GM19043 (cell line): Measurements from ENCODE around the gene HIC2.
"Not testable (repeated sequence)": the region's sequence is repeated elsewhere in the genome, so short reads cannot be mapped to it uniquely, and the experiment has no call there.

Experiments used
- ATAC-seq: cut with Tn5 transposase; IDR thresholded peaks from one replicate; pipeline ENCODE4 v1.9.1; 2021; ENCODE audit warnings: low read depth; ENCODE audit not compliant: unreplicated experiment

The HIC2 gene

DNA sequence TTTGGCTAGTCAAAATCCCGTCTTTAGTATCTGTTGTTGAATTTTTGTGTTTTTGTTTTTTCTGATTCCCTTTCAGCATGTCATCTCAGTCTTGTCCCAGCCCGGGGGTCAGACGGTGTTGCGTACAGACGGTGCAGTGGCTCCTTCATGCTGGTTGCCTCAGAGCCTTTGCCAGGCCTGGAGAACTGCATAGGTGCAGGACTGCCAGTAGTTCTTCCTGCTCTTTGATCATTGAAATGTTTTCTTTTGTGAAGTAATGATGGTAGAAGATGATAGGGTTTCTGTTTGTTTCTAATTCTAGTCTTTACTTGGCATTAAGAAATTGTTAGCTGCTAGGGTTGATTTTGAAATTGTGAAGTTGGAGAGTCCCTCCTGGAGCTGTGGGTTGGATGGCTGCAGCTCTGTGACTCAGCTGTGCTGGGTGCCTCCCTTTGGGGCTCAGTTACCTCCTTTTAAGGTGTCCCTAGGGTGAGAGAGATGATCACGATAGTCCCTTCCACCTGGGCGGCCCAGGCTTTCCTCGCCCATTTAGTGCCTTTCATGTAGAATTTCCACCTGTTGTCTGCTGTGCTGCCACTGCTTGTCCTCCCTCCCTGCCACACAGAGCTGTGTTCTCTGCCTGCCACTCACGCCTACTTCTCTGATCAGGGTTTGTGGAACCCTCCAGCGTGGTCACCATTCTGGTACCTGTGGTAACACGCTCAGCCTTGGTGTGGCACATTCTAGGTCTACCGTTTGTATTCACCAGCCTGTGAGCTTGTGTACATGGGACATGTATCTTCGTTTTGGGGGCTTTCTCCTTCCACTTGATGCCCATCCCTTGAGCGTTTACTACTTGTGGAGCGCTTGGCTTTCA is 17.4 kb downstream of the HIC2 start:
- not testable (repeated sequence) for ATAC-seq

DNA sequence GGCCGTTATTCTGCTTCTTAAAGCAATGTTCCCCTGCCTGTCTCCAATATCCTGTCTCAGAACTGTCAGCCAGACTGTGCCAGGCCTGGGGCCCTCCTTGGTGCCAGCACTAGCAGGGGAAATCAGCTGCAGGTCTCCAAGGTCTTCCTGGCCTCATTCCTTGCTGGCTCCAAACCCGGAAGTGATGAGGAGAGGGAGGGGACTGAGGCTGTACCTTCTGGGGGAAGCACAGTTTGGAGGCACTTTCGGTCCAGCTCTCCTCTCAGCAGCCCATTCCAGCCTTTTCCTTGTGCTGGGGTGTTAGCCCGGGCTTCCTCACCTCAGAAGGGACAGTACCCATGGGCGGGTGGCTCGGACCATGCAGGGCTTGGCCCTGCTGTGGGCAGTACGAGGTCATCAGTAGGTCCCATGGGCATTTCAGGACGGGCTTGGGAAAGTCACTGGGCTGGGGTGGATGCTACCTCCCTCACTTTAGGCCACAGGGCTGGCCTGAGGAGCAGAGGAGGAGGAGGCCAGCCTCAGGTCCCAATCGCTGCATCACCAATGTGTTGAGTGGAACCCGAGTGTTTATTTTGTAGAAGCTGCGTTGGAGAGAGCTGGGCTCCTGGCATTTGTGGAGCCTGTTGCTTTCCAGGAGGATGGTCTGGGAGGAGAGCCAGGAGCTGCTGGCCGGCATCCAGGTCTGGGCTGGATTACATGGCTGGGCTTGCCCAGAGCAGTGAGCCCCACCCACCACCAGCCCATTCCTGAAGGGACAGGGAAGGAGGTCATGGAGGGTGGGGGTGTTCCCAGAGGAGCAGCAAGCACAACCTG is 19.0 kb downstream of the HIC2 start:
- ATAC-seq, result not testable (repeated sequence)

DNA sequence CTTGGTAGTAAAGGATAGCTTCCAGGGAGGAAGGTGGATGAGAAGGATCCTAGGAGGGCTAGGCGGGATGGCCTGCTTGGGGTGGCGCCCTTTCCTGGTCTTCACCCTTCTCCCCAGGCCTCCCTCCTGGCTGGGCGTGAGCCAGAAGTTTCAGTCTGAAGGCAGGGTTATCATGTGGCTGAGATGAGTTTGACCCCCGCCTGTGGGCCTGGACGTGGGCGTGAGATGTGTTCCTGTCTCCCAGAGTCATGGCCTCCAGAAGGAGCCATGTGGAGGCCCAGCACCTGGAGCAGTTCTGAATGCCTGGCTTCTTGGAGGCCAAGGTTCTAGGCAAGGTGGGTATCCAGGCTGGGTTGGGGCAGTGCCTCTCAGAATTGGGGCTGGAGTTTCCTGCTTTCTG is 20.8 kb downstream of the HIC2 start:
- not testable (repeated sequence) for ATAC-seq

DNA sequence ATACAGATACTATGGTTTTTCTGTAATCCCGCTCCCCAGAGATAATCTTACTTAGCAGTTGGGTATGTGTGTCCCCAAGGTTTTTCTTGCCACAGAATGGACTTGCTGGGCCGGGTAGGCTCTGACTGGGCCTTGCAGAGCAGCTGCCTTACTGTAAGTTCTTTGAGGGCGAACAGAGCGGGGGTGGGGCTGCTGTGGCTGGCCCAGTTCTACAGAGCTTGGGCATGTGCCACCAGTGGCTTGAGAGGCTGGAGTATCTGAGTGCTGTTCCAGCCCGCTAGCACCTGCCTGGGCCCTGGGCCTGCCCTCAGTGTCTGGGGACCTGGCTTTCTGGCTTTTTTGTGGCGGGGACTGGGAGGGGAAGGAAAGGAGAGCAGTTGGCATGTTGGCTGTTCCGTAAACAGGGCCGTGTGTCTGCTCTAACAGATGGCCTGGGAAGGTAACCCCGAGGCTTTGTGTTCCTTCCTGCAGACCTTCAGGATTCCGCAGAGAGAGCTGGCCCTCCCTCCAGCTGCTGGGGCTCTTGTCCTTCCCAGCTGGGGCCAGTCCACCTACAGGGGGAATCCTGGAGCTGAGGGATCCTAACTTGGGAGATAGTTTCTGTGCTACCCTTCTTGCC is 23.0 kb downstream of the HIC2 start:
- not testable (repeated sequence) for ATAC-seq

DNA sequence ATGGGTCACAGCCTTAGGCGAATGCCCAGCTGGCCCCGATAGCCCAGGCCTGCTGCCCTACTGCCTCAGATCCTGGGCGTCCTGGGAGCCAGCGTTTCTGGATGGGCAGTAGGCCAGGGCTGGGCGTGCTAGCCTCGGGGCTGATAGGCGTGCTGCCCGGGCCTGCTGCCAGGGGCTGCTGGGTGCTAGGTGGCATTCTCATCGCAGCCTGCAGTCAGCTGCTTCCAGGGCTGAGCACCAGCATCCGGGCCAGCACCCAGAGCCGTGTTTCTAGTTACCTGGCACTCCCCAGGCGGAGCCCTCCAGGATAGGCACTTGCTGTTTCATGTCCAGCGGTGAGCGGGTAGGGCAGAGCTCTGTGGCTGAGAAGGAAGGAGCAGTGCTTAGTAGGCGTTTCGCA is 23.5 kb downstream of the HIC2 start:
- not testable (repeated sequence) for ATAC-seq

DNA sequence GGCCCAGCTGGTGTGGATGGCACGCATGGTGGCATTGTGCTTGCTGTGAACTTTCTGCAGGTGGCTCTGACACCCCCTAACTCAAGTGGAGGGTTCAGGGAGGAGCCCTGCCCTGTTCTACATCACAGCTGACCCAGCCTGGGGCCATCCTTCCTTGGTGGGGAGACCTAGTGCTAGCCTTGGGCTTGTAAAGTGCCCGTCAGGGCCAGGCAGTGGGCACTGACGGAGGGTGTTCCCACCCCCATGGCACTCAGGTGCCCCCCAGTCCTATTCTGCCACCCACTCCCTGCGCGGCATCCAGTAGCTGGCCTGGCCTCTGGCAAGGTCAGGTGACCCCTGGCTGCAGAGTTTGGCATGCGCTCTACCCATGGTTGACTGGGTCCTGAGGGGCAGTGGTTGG is 24.0 kb downstream of the HIC2 start:
- ATAC-seq, result not testable (repeated sequence)

DNA sequence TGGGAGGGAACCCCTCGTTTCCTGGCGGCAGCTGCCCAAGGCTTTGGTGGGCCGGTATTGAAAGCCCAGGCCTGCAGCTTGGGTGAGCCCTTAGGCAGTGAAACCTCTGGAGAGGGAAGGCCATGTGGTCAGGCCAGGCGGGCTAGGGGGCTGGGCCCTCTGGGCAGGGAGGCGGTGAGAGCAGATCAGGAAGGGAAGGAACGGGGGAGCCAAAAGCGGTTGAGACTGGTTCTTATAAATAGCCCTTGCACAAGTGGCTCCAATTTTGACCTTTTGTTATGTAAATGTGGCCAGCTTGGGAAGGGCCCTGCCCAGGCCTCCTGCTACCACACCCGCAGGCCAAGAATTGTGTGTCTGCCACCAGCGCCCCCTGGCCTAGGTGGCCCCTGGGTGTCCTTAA is 25.0 kb downstream of the HIC2 start:
- not testable (repeated sequence) for ATAC-seq

DNA sequence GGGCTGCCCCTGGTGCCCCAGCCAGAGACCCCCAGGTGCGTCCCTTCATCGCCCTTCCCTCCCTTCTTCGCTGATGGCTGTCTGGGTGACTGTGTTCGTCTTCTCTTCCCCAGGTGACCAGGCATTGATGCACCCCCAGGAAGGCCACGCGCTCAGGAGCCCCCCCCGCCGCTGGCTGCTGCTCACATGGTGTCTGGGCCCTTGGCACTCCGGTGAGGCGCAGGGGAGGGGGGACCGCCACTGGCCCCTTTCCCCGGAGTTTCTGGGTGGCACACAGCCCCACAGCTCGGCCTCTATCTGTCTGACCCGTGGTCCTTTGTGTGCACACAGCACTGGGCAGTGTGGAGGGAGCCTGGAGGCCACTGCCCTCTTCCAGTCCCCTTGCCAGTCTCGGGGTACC is 25.5 kb downstream of the HIC2 start:
- not testable (repeated sequence) for ATAC-seq

DNA sequence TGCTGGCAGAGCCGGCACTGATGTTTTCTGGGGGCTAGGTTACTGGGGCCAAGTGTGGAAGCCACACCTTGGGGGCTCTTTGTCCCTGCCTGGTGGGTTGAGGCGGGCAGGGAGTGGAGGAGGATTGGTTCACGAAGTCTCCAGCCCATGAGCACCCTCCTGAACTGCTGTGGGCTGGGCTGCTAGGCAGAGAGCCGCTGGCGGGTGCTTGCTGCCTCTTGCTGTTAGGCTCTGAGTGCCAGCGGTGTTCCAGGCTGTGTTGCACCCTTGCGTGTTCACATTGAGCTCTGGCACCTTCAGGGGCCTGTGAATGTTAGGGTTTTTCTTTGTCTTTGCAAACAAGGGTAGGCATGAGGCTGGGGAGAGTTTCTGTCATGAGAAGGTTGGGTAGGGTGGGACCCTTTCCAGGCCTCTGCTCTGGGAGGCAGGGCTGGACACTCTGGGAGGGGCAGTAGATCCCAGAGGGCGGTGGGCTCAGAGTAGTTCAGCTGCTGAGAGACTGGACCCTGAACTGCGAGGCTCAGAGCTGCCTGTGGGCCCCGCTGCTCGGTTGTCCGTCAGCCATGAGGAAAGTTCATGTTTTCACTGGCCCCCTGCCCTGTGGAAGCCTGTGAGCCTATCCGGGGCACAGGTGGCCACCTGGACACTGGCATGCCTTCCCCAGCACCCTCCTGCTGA is 26.0 kb downstream of the HIC2 start:
- no peak for ATAC-seq

DNA sequence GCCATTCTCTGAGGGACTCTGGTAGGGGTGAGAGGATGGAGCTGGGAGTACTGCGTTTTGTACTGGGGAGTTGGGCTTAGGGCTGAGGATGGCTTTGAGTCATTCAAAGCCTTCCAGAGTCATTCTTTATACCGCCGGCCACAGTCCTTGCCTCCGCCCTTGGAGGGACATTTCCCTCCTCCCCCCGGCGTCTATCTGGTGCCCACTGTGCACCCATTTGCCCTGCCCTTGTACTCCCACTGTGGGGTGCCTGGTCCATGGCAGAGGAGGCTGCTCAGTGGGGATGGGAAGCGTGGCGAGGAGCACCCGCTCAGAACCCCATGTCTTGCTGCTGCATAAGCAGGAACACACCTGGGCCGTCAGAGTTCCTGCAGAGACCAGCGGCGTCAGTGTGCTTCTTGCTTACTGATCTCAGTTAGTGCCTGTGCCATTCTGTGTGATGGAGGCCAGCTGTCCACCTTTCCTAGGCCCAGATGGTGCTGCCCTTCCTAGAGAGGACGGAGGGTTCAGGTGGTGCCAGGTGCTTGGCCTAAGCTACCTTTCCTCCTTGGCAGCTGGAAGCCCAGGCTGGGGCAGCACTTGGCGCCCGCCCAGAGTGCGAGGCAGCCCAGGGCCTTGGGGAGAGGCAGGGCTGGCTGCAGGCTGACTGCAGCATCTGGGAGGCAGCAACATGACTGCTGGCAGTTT is 26.7 kb downstream of the HIC2 start:
- ATAC-seq, result no peak

DNA sequence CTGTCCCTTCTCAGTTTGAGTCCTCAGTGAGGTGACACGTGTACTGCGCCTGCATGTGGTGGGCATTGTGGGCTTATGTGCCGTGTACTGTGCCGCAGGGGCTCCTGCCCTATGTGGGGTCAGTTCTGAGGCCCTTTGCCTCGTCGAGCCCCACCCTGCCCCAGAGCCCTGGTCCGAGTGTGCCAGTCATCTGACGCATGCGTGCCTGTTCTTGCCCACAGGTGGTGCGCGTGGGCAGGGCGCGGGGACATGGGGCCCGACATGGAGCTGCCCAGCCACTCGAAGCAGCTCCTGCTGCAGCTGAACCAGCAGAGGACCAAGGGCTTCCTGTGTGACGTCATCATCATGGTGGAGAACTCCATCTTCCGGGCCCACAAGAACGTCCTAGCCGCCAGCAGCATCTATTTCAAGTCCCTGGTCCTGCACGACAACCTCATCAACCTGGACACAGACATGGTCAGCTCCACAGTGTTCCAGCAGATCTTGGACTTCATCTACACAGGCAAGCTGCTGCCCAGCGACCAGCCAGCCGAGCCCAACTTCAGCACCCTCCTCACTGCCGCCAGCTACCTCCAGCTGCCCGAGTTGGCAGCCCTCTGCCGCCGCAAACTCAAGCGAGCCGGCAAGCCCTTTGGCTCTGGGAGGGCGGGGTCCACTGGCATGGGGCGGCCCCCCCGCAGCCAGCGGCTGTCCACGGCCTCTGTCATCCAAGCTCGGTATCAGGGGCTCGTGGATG is 27.7 kb downstream of the HIC2 start:
- ATAC-seq, result no peak

DNA sequence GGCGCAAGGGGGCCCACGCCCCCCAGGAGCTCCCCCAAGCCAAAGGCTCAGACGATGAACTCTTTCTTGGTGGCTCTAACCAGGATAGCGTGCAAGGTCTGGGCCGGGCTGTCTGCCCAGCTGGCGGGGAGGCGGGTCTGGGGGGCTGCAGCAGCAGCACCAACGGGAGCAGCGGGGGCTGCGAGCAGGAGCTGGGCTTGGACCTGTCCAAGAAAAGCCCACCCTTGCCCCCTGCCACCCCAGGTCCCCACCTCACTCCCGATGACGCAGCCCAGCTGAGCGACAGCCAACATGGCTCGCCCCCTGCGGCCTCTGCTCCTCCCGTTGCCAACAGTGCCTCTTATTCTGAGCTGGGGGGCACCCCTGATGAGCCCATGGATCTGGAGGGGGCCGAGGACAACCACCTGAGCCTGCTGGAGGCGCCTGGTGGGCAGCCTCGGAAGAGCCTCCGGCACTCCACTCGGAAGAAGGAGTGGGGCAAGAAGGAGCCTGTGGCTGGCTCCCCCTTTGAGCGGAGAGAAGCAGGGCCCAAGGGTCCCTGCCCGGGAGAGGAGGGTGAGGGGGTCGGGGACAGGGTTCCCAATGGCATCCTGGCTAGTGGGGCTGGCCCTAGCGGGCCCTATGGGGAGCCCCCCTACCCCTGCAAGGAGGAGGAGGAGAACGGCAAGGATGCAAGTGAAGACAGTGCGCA is 28.4 kb downstream of the HIC2 start:
- no peak for ATAC-seq

DNA sequence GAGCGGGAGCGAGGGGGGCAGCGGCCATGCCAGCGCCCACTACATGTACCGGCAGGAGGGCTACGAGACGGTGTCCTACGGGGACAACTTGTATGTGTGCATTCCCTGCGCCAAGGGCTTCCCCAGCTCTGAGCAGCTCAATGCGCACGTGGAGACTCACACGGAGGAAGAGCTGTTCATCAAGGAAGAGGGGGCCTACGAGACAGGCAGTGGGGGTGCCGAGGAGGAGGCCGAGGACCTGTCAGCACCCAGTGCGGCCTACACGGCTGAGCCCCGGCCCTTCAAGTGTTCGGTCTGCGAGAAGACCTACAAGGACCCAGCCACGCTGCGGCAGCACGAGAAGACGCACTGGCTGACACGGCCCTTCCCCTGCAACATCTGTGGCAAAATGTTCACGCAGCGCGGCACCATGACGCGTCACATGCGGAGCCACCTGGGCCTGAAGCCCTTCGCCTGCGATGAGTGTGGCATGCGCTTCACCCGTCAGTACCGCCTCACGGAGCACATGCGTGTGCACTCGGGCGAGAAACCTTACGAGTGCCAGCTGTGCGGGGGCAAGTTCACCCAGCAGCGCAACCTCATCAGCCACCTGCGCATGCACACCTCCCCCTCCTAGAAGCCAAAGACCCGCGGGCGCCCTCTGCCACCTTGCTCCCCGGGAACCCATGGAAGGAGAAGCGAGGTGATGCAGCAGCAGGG is 29.1 kb downstream of the HIC2 start:
- no peak for ATAC-seq

DNA sequence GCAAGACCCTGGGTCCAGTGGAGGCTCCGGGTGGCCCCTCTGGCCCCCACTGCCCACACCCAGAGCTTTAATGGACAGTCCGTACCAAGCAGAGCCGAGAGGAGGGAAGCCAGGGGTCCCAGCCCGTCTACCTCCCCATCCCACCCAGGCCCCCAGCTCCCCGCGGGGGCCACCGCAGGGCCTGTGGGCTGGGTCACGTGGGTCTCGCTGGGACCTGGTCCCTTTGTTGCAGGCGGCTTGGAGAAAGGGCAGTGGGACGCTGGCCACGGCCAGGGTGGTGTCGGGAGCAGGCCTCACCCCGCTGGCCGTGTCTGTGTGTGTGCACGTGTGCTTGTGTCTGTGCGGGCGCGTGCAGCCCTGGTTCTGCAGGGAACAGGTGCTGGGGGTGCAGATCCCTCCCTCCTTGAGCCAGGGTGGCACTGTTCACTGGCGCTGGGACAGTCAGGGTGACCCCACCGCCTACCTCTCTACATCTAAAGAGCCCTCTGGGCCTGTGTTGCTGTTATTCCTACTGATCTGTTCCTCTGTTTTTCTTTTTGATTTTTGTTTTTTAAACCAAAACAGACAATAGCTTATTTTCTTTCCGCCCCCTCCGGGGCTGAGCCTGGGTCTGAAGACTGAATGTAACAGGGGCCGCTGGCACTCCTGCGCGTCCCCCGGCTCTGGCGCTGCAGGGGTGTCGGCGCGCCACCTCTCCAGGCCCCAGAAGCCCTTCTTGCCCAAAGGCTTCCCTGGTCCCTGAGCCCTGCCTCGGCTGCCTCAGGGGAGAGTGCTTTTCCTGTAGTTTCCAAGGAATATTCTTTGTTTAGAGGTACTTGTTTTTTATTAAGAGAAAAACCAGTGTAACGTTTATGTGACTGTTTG is 29.9 kb downstream of the HIC2 start:
- ATAC-seq, result no peak

DNA sequence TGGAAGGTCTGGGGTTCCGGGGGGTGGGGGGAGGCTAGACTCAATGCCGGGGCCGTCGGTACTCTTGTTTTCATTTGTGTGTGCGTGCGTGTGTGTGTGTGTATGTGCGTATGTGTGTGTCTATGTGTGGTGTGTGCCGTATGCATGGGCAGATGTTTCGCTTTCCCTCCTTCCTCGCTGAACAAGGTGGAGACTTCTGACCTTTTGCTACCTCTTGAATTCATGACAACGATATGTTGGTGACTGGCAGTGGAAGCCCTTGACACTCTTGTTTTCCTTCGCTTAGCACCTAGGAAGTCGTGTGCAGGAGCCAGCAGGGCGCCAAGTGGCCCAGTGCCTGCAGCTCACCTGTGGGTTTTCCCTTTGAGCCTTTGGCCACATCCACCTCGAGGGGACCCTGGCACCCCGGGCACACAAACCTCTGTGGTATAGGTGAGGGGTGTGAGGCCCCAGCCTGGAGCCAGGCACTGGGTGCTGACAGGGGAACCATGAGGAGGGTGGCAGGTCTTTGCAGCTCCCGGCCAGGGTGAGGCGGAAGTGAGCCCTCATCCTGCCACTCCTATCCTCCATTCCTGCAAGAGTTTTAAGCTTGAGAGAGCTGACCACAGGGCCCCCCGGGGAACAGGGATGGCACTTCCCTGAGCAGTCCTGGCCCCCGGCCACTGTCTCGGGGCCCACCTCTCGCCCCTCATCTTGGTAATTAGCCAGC is 30.7 kb downstream of the HIC2 start:
- no peak for ATAC-seq

DNA sequence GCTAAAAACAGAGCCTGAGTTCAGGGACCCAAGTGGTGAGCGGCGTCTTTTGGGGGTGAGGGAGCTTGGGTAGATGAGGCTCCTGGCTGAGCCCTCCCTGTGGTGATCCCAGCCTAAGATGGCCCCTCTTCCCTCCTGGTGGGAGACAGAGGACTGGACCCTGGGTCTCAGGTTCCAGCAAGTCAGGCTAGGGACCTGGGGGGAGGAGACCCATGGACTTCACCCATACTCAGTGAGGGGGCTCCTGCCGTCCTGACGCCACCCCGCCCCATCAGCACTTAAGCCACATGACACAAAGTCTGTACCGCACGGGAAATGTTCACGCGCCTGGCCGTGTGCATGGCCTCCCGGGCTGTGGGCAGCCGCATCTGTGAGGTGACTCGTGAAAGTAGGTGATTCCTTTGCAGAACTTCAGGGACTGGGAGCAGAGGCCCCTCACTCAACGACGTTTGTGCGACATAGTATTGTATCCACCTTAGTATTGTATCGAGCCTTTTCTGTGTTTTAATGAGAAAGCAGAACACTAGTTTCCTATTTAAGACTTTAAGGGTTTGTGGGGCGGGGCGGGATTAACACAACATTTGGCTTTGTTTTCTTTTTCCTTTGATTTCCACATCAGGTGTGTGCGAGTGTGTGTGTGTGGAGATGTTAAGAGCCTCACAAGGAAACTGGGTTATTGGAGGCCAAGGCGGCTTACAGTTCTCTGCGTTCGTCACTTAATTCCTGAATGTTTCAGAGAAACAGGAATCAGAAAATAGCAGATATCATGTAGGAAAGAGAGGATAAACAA is 31.7 kb downstream of the HIC2 start:
- ATAC-seq, result no peak
